HTERT RPE-1 (cell line): ENCODE data around the gene MICA.
"Not testable (repeated sequence)": the region's sequence is repeated elsewhere in the genome, so short reads cannot be mapped to it uniquely, and the experiment has no call there.

Source experiments
- in situ Hi-C: fragments of 300-500 bp; cut with MboI; formaldehyde crosslinking; loops from 4 replicates; pipeline ENCODE4 v1.14.3; 2020; ENCODE audit warnings: low sequenced_read_pairs

The MICA gene

DNA sequence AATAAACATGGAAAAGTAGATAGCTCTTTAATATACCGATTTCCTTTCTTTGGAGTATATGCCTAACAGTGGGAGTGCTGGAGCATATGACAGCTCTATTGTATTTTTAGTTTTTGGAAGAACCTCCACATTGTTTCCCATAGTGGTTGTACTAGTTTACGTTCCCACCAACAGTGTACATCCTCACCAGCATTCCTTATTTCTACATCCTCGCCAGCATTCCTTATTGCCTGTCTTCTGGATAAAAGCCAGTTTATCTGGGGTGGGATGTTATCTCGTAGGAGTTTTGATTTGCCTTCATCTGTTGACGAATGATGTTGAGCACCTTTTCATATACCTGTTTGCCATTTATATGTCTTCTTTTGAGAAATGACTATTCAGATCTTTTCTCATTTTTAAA, 2.6 kb downstream of the MICA start:
- in situ Hi-C loops, result no loop called here

- in situ Hi-C loops, result no loop called here
Observed at GRCh38 chr6:31407699-31408098, 4.3 kb downstream of the MICA start.

DNA sequence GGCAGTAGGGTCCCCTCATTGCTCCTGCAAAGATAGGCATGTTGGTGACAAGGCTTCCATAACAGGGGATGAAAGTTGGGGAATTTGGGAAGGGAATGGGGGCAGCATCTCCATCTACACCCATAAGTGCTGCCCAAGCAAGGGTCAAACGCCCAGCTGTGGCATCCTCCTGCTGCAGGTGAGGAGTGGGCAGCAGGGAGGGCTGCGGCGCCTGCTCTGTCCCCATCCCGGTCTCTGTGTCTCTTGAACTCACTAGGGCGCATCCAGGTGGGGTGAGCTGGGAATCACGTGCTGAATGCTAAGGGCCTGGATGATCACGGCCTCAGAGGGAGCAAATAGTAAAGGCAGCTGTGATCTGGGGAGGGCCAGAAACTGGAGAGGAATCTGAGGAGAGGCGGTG, 9.1 kb downstream of the MICA start:
- in situ Hi-C loops, result no loop called here

GRCh38 chr6:31414148-31414770, 10.9 kb downstream of the MICA start:
- in situ Hi-C loops, result not testable (repeated sequence)

DNA sequence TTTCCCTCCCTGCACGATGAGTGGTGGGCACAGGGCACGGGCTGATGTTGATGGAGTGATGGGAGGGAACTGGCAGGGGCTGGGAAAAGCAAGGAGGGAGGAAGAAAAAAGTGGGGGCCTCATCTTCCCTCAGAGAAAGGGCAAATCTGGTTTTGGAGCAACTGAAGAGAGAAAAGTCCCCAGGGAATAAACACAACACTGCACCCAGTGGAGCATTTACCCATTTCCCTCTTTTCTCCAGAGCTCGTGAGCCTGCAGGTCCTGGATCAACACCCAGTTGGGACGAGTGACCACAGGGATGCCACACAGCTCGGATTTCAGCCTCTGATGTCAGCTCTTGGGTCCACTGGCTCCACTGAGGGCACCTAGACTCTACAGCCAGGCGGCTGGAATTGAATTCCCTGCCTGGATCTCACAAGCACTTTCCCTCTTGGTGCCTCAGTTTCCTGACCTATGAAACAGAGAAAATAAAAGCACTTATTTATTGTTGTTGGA, 11.4 kb downstream of the MICA start:
- in situ Hi-C loops, result no loop called here

DNA sequence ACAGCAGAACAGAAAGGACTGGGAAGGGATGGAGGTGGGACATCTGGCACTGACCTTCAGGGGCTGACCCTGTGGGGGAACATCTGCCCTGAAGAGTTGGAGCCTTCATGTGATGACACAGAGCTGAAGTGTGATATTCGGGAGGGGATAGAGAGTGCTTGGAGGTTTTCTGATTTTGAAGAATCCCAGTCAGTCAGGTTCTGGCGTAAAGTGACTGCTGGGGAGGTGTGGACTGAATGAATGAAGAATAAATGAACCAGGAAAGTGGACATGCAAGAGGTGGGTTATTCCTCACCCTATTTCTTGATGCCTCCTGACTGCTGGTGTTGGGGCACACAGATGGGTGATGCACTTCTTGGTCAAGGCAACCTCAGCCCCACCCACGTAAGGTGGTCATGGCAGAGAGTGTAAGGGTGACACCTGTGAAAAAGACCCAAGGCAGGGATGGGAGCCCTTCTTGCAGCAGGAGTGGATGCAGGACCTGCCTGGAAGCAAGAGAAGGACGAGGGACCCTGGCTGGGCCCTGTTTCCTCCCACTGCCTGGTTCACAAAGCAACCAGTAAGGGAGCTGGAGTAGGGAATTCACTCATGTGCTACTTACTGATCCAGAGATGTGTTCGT, 13.1 kb downstream of the MICA start:
- in situ Hi-C loops, result no loop called here

DNA sequence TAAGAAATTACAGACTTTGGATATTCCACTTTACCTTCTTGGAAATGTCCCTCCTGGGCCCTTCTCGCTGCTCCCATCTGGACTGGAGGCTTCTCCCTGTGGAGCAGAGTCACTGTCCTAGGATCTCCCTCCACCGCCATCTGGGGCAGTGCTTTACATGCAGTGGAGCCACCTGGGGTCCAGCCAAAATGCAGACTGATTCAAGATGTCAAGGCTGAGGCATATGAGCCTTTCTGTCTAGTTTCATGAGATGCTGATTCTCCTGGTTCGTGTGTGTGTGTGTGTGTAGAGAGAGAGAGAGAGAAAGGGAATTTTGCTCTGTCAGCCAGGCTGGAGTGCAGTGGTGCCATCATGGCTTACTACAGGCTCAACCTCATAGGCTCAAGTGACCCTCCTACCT, 14.9 kb downstream of the MICA start:
- in situ Hi-C loops, result no loop called here

GRCh38 chr6:31419842-31420241, 16.4 kb downstream of the MICA start:
- in situ Hi-C loops, result no loop called here

DNA sequence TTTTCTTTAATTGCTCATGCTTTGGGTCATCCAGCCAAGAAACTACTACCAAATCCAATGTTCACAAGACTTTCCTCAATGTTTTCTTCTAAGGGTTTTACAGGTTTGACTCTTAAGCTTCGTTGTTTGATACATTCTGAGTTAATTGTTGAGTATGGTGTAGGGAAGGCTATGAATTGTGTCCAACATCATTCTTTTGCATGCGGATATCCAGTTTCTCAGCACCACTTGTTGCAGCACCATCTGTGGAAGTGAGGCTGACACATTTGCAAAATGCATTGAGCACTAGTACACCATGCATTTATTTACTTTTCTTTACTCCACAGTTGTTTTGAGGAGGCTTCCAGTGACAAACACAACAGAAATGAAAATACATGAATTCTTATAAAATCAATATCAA, 17.2 kb downstream of the MICA start:
- in situ Hi-C loops, result no loop called here

- in situ Hi-C loops, result no loop called here
Observed at GRCh38 chr6:31422587-31422986, 19.2 kb downstream of the MICA start.

DNA sequence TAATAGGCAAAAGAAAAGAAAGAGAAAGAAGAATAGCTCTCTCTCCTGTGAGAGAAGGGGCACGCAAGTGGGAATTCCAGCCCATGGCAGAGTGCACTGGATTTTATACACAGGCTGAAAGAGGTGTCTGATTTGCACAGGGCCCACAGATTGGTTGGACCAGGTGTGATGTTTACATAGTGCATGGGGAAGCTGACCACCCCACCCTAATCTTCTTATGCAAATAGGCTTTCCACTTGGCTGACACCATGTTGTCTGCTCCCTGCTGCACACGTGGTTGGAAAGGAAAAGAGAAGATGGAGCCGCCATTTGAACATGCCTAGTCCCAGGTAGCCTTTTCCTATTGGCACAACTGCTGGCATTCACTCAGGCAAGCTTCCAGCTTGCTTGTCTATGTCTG, 20.2 kb downstream of the MICA start:
- in situ Hi-C loops, result no loop called here

- in situ Hi-C loops, result no loop called here
Observed at GRCh38 chr6:31426395-31427354, 23.3 kb downstream of the MICA start.

GRCh38 chr6:31430449-31430848, 27.1 kb downstream of the MICA start:
- in situ Hi-C loops, result no loop called here

GRCh38 chr6:31435051-31435450, 31.7 kb downstream of the MICA start:
- in situ Hi-C loops, result not testable (repeated sequence)

GRCh38 chr6:31438222-31438621, 34.8 kb downstream of the MICA start:
- in situ Hi-C loops, result no loop called here

- in situ Hi-C loops, result no loop called here
Observed at GRCh38 chr6:31438677-31439076, 35.3 kb downstream of the MICA start.

DNA sequence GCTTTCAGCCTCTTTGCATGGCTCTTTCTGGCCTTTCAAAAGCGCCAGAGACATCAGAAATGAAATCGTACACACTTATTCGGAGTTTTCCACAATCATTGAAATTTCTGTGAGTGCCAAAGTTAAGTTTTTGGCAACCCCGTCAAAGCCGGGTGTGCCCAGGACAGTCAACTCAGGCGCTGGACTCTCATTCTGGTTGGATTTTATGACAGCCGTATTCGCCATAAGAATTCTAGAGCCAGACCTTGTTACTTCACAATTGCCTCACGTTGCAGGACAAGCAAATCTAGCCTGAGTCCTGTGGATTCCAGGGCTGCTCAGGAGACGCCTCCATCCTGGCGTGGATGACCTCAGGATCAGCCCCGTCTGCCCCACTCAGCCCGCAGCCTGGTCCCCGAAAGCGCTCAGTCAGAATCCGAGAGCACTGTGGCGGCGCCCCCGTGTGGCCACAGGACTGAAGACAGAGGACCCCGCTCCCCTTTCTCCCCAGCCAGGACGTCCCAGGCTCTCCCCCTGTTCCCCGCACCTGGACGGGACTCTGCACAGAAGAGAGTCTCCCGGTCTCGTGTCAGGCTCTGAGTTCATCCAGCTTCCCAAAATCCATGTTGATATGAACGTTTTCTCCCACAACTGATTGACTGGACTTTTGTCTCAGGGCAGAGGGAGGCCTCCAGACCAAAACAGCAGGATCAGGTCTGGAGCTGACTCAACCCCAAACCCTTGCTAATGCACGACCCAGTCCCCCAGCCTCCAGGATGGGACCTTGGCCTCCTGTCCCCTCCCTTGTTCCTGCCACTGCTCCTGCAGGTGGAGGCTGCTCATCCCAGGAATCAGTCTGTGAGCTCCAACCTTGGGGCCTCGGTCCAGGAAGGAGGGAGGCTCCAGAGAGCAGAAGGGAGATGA, 38.2 kb downstream of the MICA start:
- in situ Hi-C loops, result no loop called here

DNA sequence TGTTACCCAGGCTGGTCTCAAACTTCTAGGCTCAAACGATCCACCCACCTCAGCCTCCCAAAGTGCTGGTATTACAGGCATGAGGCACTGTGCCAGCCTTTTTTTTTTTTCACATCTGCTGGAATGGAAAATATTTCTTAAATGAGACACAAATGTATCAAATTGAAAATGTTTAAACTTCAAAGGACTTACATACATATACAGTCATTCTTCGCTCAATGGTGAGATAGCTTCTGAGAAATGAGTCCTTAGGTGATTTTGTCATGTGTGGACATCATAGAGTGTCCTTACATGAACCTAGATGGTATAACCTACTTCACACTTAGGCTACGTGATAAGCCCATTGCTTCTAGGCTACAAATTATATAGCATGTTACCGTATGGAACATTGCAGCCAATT, 43.1 kb downstream of the MICA start:
- in situ Hi-C loops, result no loop called here

- in situ Hi-C loops, result not testable (repeated sequence)
Observed at GRCh38 chr6:31446999-31447789, 43.8 kb downstream of the MICA start.

- in situ Hi-C loops, result no loop called here
Observed at GRCh38 chr6:31450751-31451150, 47.4 kb downstream of the MICA start.
